Dedifferentiated amniotic fluid mesenchymal stem cell (primary cell): Measurements from ENCODE around the gene RPP14.
A peak's percentile ranks its signal among the peaks of the same experiment; 100 is the strongest.

Experiments
- DNase-seq: peaks from one replicate; pipeline ENCODE4 v3.0.0-alpha.2; 2016; ENCODE audit errors: extremely low spot score

RPP14 gene

DNA sequence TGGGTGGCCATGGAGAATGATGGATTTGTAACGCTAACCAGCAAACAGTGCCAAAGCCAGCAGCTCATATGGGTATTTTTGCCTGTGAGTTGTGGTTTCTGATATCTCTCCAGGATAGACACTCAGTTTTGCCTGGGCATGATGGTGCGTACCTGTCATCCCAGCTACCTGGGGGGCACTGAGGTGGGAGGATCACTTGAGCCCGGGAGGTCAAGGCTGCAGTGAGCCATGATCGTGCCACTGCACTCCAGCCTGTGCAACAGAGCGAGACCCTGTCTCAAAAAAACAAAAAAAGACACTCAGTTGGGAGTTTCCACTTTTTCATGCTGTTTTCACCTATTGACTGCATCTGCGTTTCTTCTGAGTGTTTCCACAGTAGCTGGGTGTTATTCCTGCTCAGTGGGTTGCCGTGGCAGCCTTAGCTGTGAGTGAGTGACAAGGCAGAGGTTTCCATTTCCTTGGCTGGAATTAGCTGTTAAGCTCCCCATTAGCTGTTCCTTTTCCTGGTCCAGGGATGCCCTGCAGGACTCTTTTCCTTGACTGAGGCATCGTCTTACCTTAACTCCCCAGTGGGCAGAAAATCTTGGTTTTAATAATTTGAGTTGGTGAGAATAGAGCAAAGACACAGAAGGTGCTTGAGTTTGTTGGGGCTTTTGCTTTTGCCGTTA lies 14.2 kb upstream of the RPP14 start:
- DNase-seq = no peak

GRCh38 chr3:58292866-58293265 lies 13.2 kb upstream of the RPP14 start:
- no peak for DNase-seq

GRCh38 chr3:58293516-58293915 lies 12.5 kb upstream of the RPP14 start:
- DNase-seq = no peak

DNA sequence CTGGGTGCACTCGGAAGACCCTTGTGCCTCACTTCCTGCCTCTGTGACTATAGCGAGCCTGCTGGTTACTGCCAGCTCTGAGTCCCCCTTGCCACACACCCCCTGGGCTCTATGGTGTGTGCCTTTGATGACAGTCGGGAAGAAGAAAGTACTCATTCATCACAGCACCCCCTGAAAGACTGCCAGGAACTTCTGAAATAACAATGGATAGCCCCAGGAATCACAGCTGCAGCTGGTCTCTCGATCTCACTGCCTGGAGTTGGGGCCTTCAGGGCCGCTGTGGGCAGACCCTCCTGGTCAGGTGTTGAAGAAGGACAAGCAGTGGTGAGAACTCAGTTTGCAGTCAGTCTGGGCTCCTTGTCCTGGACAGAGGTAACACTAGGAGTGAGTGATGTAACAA lies 9.8 kb upstream of the RPP14 start:
- DNase-seq = no peak

- DNase-seq = no peak
These were observed 9.2 kb upstream of the RPP14 start for GRCh38 chr3:58296843-58297242.

GRCh38 chr3:58298190-58298589 lies 7.9 kb upstream of the RPP14 start:
- DNase-seq = no peak

- no peak for DNase-seq
These were observed 7.0 kb upstream of the RPP14 start for GRCh38 chr3:58299075-58299474.

DNA sequence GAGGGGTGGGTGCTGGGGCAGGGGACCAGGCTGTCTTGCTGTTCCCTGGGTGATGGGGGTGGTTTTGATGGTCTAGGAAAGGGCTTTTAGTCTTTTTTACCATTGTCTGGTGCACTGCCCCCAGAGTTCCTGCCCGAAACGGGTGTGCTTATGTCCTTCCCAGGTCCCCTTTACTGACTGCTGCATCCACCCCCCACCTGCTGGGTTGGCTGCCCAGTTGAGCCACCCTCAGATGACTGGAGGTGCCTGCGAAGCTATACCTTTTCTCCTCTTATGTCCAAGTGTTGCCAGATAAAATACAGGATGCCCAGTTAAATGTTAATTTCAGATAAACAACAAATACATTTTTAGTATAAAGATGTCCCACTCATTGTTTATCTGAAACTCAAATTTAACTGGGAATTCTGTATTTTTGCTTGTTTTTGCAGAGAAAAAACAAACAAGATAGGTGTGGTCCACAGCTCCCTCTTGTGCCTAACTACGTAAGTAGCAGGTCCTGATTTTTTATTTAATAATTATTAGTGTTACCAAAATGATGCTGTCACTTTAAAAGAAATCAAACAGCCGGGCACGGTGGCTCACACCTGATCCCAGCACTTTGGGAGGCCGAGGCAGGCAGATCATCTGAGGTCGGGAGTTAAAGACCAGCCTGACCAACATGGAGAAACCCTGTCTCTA lies 6.1 kb upstream of the RPP14 start:
- DNase-seq = peak; percentile 54

GRCh38 chr3:58307639-58308215 lies 1.7 kb downstream of the RPP14 start:
- peak; percentile 47 for DNase-seq

GRCh38 chr3:58308728-58309127 lies 2.7 kb downstream of the RPP14 start:
- DNase-seq = no peak

DNA sequence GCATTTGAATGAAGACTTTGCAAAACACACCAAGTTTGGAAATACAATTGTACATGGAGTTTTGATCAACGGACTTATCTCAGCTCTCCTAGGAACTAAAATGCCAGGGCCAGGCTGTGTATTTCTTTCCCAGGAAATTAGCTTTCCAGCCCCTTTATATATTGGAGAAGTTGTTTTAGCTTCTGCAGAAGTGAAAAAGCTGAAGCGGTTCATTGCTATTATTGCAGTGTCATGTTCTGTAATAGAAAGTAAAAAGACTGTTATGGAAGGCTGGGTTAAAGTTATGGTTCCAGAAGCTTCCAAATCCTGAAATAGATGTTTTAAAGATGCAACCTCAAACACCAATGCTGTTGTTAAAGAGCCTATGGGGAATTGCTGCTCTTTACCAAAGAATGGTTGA lies 11.8 kb downstream of the RPP14 start:
- DNase-seq = no peak

GRCh38 chr3:58321791-58322190 lies 15.7 kb downstream of the RPP14 start:
- no peak for DNase-seq

DNA sequence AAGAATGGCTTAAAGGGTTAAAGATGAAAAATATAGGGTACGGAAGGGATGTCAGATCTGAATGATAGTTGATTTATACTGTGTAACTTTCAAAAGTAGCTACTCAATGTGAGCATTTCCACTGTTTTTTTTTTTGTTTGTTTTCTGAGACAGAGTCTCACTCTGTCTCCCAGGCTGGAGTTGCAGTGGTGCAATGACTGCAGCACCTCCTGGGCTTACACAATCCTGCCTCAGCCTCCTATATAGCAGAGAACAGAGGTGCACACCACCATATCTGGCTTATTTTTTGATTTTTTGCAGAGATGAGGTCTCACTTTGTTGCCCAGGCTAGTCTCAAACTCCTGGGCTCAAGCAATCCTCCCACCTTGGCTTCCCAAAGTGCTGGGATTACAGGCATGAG lies 16.7 kb downstream of the RPP14 start:
- DNase-seq = no peak

GRCh38 chr3:58323529-58324390 lies 17.7 kb downstream of the RPP14 start:
- DNase-seq = no peak

DNA sequence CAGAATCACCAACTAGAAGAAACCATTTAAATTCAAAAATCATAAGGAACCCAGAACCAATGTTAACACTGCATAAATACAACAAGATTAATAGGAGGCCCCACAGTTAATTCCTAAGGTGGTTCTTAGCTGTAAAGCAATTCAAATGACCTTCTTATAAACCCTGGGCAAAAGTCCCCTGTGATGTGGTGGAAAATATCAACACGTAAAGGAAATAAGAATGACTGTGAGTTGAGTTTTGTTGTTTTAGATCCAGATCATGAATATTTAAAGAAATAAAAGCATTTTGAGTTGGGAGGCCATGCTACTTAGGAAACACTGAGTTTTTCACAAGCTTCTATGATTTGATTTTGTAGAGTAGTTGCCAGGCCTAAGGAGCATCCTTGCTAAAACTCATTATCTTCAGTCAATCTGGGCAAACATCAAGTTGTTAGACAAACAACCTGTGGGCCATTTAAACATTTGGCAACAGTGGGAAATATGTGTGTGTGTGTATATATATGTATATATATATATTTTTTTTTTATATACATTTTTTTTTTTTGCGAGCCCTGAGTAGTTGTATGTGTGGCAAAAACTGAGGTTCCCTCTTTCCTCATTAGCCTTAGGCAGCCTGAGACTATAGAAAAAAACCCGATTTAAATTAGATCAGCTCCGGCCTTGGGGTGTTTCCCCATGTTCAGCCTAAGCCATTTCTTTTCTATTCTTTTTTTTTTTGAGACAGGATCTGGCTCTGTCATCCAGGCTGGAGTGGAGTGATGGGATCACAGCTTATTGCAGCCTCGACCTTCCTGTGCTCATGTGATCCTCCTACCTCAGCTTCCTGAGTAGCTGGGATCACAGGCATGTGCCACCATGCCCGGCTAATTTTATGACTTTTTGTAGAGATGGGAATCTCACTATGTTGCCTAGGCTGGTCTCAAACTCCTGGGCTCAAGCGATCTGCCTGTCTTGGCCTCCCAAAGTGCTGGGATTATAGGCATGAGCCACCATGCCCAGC lies 18.6 kb downstream of the RPP14 start:
- DNase-seq = no peak

DNA sequence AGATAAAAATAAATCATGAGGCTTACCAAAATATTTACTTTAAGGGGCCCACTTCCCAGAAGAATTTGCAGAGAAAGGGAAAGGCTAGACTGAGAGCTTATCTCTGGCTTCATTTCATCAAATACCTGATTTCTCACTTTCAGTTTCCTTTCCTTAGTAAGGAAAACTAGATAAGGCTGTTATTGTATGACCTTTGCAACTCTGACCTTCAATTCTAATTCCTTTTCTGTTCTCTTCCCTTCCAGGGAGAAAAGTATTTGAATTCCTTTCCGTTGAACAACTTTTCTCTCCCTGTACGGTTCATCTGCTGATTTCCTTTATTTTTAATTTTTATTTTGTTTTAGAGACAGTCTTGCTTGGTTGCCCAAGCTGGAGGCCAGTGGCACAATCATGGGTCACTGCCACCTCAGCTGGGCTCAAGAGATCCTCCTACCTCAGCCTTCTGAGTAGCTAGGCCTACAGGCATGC lies 19.5 kb downstream of the RPP14 start:
- DNase-seq = no peak

DNA sequence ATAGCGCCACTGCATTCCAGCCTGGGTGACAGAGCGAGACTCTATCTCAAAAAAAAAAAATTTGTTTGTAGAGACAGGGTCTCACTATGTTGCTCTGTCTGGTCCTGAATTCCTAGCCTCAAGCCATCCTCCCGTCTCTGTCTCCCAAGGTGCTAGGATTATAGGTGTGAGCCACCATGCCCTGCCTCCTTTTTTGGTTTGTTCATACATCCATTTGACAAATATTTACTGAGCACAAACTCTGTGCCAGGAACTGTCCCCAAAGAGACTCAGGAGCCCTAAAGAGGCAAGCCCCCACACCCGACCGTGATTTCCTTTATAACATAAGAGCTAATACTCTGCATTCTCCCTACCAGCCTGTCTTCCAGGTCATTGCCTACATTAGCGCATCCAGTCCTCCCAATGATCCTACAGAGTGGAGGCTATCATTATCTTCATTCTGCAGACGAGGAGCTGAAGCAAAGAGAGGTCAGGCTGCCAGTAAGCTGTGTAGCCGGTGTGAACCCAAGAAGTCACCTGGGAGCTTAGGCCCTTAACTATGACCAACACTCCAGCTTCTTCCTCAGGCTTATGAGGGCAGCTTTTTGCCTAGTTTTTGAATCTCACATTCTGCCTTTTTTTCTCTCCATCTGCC lies 20.3 kb downstream of the RPP14 start:
- no peak for DNase-seq

- DNase-seq = no peak
These were observed 23.3 kb downstream of the RPP14 start for GRCh38 chr3:58329150-58329921.

- DNase-seq = no peak
These were observed 23.9 kb downstream of the RPP14 start for GRCh38 chr3:58329922-58330413.
